GM12878 (cell line): ENCODE data around the gene LRFN2. TPM values are rescaled to one million over a fixed set of nuclear protein-coding genes. Genes with fewer than 3 reads are reported as not detected.

ENCODE experiments used
- ATAC-seq: fragments of 200-7000 bp; cut with Tn5 transposase; 3 replicates; pipeline ENCODE4 v1.9.1; 2020; ENCODE audit warnings: mild to moderate bottlenecking, moderate library complexity
- BruUV-seq: library from RNA; stranded (reverse); fragments of 400-500 nt; replicated peaks from 2 replicates; lab custom pipeline; 2021; lab: Mats Ljungman, UMichigan
- CTCF ChIA-PET: fragments of 300-600 bp; sonication (Branson Sonifier 250); formaldehyde crosslinking; extraction: SDS; loops from one replicate; lab custom pipeline; 2021; ENCODE audit warnings: inconsistent platforms; lab: Yijun Ruan, JAX
- POLR2A ChIA-PET: fragments of 350-600 bp; formaldehyde crosslinking; extraction: SDS; loops from one replicate; lab custom pipeline; 2021; ENCODE audit warnings: inconsistent platforms; lab: Charles Lee
- RAD21 ChIA-PET: fragments of 300-600 bp; sonication (Branson Sonifier 250); formaldehyde crosslinking; loops from one replicate; lab custom pipeline; 2023; ENCODE audit warnings: antibody characterized with exemption; ENCODE audit not compliant: unreplicated experiment; lab: Charles Lee
- SMC1A ChIA-PET: fragments of 300-600 bp; sonication (Branson Sonifier 250); formaldehyde crosslinking; loops from one replicate; lab custom pipeline; 2023; ENCODE audit not compliant: unreplicated experiment, uncharacterized antibody; lab: Charles Lee
- DNase-seq: peaks from one replicate; pipeline ENCODE4 v3.0.0-alpha.2; 2011; ENCODE audit warnings: low read depth, low spot score
- FAIRE-seq: peaks from 3 replicates; lab custom pipeline; 2011; peaks lifted over from hg19 to GRCh38; lab: Jason Lieb, UNC
- H2AFZ ChIP-seq: 2 replicates; pipeline ENCODE4 v1.6.0; 2011; ENCODE audit warnings: low read depth, low read length, control low read depth; ENCODE audit not compliant: control insufficient read depth
- H3K27ac ChIP-seq: 2 replicates; pipeline ENCODE4 v1.5.1; 2011; ENCODE audit warnings: control low read depth; ENCODE audit not compliant: control insufficient read depth, insufficient read depth
- H3K27me3 ChIP-seq, 2 experiments: replicated peaks in 1 of 2; 2 replicates each; pipeline versions ENCODE4 v1.6.0 to v1.6.1; 2011; ENCODE audit warnings: low read length in 1 of 2; ENCODE audit not compliant: control insufficient read depth in 2 of 2, insufficient read depth in 2 of 2
- H3K36me3 ChIP-seq, 2 experiments: 2 replicates each; pipeline ENCODE4 v1.5.1; 2011; ENCODE audit warnings: low read length in 1 of 2; ENCODE audit not compliant: control insufficient read depth in 2 of 2, insufficient read depth in 2 of 2
- H3K4me1 ChIP-seq: 2 replicates; pipeline ENCODE4 v1.6.1; 2011; ENCODE audit warnings: mild to moderate bottlenecking, low read length, moderate library complexity, mixed read lengths; ENCODE audit not compliant: control insufficient read depth, insufficient read depth
- H3K4me2 ChIP-seq: 2 replicates; pipeline ENCODE4 v1.6.0; 2011; ENCODE audit warnings: control low read depth; ENCODE audit not compliant: control insufficient read depth, insufficient read depth
- H3K4me3 ChIP-seq: fragments of 200-600 bp; sonication (generic); 2 replicates; pipeline ENCODE4 v1.5.1; 2016
- H3K79me2 ChIP-seq: 2 replicates; pipeline ENCODE4 v1.6.0; 2011; ENCODE audit warnings: low read length; ENCODE audit not compliant: control insufficient read depth, insufficient read depth
- H3K9ac ChIP-seq: 2 replicates; pipeline ENCODE4 v1.8.0; 2011; ENCODE audit warnings: low read length, control low read depth, mixed read lengths; ENCODE audit not compliant: control insufficient read depth, insufficient read depth
- H3K9me3 ChIP-seq: replicated peaks from 3 replicates; pipeline ENCODE4 v1.5.1; 2011; ENCODE audit warnings: mild to moderate bottlenecking, low read length; ENCODE audit not compliant: control insufficient read depth, insufficient read depth
- H4K20me1 ChIP-seq: 2 replicates; pipeline ENCODE4 v1.6.0; 2011; ENCODE audit not compliant: control insufficient read depth, insufficient read depth
- FOXK2 ChIP-seq: fragments of 450-650 bp; IDR thresholded peaks from 2 replicates; pipeline ENCODE4 v1.6.1; 2017; ENCODE audit warnings: mild to moderate bottlenecking, moderate library complexity
- FOXM1 ChIP-seq: IDR thresholded peaks from 2 replicates; pipeline ENCODE4 v1.6.1; 2012; ENCODE audit warnings: low read depth, mild to moderate bottlenecking, inconsistent platforms, low read length, moderate library complexity
- HDAC6 ChIP-seq: fragments of 200-600 bp; sonication (generic); IDR thresholded peaks from one replicate; pipeline ENCODE4 v1.8.0; 2017; ENCODE audit warnings: antibody characterized with exemption; ENCODE audit not compliant: unreplicated experiment
- IKZF2 ChIP-seq, 2 experiments: fragments of 450-650 bp; IDR thresholded peaks; 2 replicates each; pipeline ENCODE4 v1.6.1; 2017; ENCODE audit warnings: mild to moderate bottlenecking in 2 of 2, moderate library complexity in 2 of 2
- IRF4 ChIP-seq: IDR thresholded peaks from 2 replicates; pipeline ENCODE4 v1.6.1; 2011; ENCODE audit warnings: low read depth, low read length
- MTA3 ChIP-seq: IDR thresholded peaks from 2 replicates; pipeline ENCODE4 v1.6.1; 2012; ENCODE audit warnings: low read length, inconsistent platforms, borderline replicate concordance
- NBN ChIP-seq: fragments of 450-650 bp; IDR thresholded peaks from 2 replicates; pipeline ENCODE4 v1.6.1; 2016
- NKRF ChIP-seq: fragments of 450-650 bp; conservative IDR thresholded peaks from 2 replicates; pipeline ENCODE4 v1.6.1; 2017; ENCODE audit warnings: mild to moderate bottlenecking, moderate library complexity
- SPI1 ChIP-seq: IDR thresholded peaks from 2 replicates; pipeline ENCODE4 v1.6.1; 2011; ENCODE audit warnings: low read depth, mild to moderate bottlenecking, low read length, moderate library complexity, borderline replicate concordance; ENCODE audit not compliant: insufficient read depth
- SREBF1 ChIP-seq: IDR thresholded peaks from 2 replicates; pipeline ENCODE4 v1.6.1; 2012; ENCODE audit warnings: mild to moderate bottlenecking, low read length
- SREBF2 ChIP-seq: IDR thresholded peaks from 2 replicates; pipeline ENCODE4 v1.6.1; 2012; ENCODE audit warnings: mild to moderate bottlenecking, low read length
- SUPT20H ChIP-seq: IDR thresholded peaks from 2 replicates; pipeline ENCODE4 v1.6.1; 2011; ENCODE audit warnings: low read depth, mild to moderate bottlenecking, low read length, moderate library complexity, borderline replicate concordance; ENCODE audit not compliant: control insufficient read depth
- SUZ12 ChIP-seq: fragments of 200-600 bp; sonication (generic); IDR thresholded peaks from one replicate; pipeline ENCODE4 v1.6.1; 2018; ENCODE audit warnings: antibody characterized with exemption, mild to moderate bottlenecking; ENCODE audit not compliant: unreplicated experiment
- TBL1XR1 ChIP-seq: IDR thresholded peaks from 2 replicates; pipeline ENCODE4 v1.6.1; 2012; ENCODE audit warnings: low read depth, low read length, improper control_type of control experiment
- ZNF274 ChIP-seq: IDR thresholded peaks from one replicate; pipeline ENCODE4 v1.8.0; 2011; ENCODE audit not compliant: insufficient read length, insufficient read depth
- ZSCAN29 ChIP-seq: fragments of 450-650 bp; IDR thresholded peaks from 2 replicates; pipeline ENCODE4 v1.6.1; 2017; ENCODE audit warnings: mild to moderate bottlenecking, moderate library complexity
- WGBS: methylation state at CpG from one replicate; pipeline ENCODE4 v1.1.6; 2016; ENCODE audit warnings: low lambda C conversion rate; ENCODE audit not compliant: insufficient replicate concordance, insufficient coverage; ENCODE audit errors: missing lambda C conversion rate; 5-methylcytosine and 5-hydroxymethylcytosine counted together
- in situ Hi-C: fragments of 300-500 bp; cut with MboI; formaldehyde crosslinking; loops from 9 replicates; pipeline ENCODE4 v1.14.3; 2018; ENCODE audit warnings: mixed read lengths
- intact Hi-C: fragments of 100-400 bp; cut with micrococcal nuclease; formaldehyde crosslinking; loops from one replicate; pipeline ENCODE4 v1.14.2; 2022; ENCODE audit not compliant: unreplicated experiment
- polyA plus RNA-seq, 11 experiments: library from polyadenylated mRNA; depleted of rRNA in 4 of 11; unstranded in 6 of 11; stranded (reverse) in 5 of 11; fragments of >200 nt; fragmentation: Nextera tagmentation in 4 of 11; fragmentation: Illumina TruSeq in 1 of 11; extraction: Ambion mirVana in 4 of 11; extraction: Trizol in 1 of 11; gene quantifications; 1 replicate in 1 of 11; 2 replicates in 10 of 11; pipeline versions ENCODE4 v1.2.1 to v1.2.3, GENCODE V29; 2011 to 2016; ENCODE audit warnings: inconsistent platforms in 2 of 11, missing spikeins in 2 of 11, low read depth in 1 of 11
- total RNA-seq, 4 experiments: library from RNA; depleted of rRNA in 3 of 4; stranded (reverse); fragments of >200 nt in 3 of 4; fragmentation: Illumina TruSeq in 1 of 4; extraction: Trizol in 1 of 4; gene quantifications; 2 replicates each; pipeline versions ENCODE4 v1.2.1 to v1.2.3, GENCODE V29; 2013 to 2021

LRFN2 gene
- total and polyA plus RNA-seq, 10 of the 15 experiments (the other 5 are each of a cell fraction or from before 2014, with no cell fraction given): not detected

DNA sequence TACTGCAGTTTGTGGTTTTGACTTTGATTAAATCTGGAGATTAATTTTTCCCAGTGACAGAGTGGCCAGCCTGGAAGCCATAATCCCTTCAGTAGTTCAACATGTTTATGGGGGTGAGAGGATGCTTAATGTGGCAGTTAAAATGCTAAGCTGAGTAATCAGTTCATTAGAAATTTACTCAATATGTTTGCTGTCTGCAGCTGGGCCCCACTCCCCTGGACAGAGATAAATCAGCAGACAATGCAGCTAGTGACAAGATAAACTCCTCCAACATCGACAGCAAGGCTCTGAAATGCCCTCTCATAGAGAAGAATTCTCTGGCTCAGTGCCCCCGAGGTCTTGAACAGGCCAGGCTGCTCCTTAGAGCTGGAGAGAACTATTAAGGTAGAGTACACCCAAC, 101.9 kb downstream of the LRFN2 start:
- ATAC-seq (no peak), DNase-seq (no peak), FAIRE-seq (no peak)
- ChIA-PET RAD21 (no interaction called here), CTCF (no interaction called here), POLR2A (no interaction called here), SMC1A (no interaction called here)
- H3K4me3 ChIP-seq: no peak overlapping the region
- H3K4me1 ChIP-seq: no peaks in the 10 kb centered on the region
- no peaks in the 10 kb centered on the region for H3K9me3 ChIP-seq
- H3K4me2 ChIP-seq: no peak overlapping the region
- in situ Hi-C loops: no loop called here
- no TSS peak for BruUV-seq
- no peak overlapping the region for H2AFZ ChIP-seq
- TF ChIP-seq SPI1: no peak
- TF ChIP-seq NKRF: no peak
- TF ChIP-seq IKZF2 (IDR thresholded peaks at IDR 0.05): no peak
- no peak for TF ChIP-seq ZNF274
- no peak for TF ChIP-seq SUZ12
- peaks cover 0 to 7% of the 10 kb centered on the region in 2 experiments; a peak in 3 of 4 replicates for H3K27me3 ChIP-seq
- H4K20me1 ChIP-seq: no peaks in the 10 kb centered on the region
- 0% methylated on average over 2 of the region's 2 CpGs for WGBS
- no peaks in the 10 kb centered on the region for H3K79me2 ChIP-seq
- no peak overlapping the region for H3K9ac ChIP-seq
- H3K36me3 ChIP-seq: no peaks in the 10 kb centered on the region
- intact Hi-C loops: no loop called here
- H3K27ac ChIP-seq: no peak overlapping the region

DNA sequence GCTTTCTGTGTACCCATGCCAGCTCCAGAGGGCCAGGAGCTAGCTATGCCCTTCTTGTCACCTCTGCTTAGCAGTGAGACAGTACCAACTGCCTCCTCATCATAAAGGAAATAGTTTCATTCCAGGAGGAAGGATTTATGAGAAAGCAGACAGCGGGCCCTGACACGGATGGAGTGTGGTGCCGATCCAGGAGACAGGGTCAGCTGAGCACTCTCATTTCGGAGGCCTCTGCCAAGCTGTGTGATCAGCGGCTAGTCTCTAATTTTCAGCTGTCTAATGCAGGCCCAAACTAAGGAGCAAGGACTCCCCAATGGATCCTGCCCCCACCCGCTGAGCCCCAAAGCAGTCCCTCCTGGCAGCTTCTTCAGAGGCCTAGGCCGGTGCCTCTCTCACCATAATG, 103.1 kb downstream of the LRFN2 start:
- ATAC-seq: no peak
- POLR2A ChIA-PET: no interaction called here
- Histone ChIP-seq H3K4me1 (no peaks in the 10 kb centered on the region), H2AFZ (no peak overlapping the region), H3K27ac (no peak overlapping the region), H3K79me2 (no peaks in the 10 kb centered on the region), H3K27me3 (peaks cover 0 to 5% of the 10 kb centered on the region in 2 experiments; a peak in 2 of 4 replicates), H3K9ac (no peak overlapping the region), H3K4me3 (no peak overlapping the region), H3K9me3 (no peaks in the 10 kb centered on the region), H4K20me1 (no peaks in the 10 kb centered on the region), H3K36me3 (no peaks in the 10 kb centered on the region), H3K4me2 (no peak overlapping the region)
- CTCF ChIA-PET: interaction anchor here (1.6 kb wide), 1 partner anchor 9 kb away, joined by 4 read pairs; no protein-coding TSS in a partner anchor
- DNase-seq: no peak
- TF ChIP-seq ZSCAN29: no peak
- no peak for TF ChIP-seq MTA3
- no peak for TF ChIP-seq SREBF1
- no peak for TF ChIP-seq ZNF274
- TF ChIP-seq TBL1XR1: no peak
- no peak for TF ChIP-seq FOXM1
- no peak for TF ChIP-seq SUPT20H
- no peak for TF ChIP-seq IRF4
- TF ChIP-seq SREBF2: no peak
- TF ChIP-seq FOXK2: no peak
- no peak for TF ChIP-seq HDAC6
- no peak for TF ChIP-seq NBN
- RAD21 ChIA-PET: no interaction called here
- in situ Hi-C loops (no loop called here), intact Hi-C loops (no loop called here)
- 12% methylated on average over 5 of the region's 7 CpGs for WGBS
- no peak for FAIRE-seq
- no TSS peak for BruUV-seq
- SMC1A ChIA-PET: no interaction called here
